ENCODE measurements around the gene SLC8A1. TPM values are rescaled to one million over a fixed set of nuclear protein-coding genes. Genes with fewer than 3 reads are reported as not detected.

The SLC8A1 gene
- total RNA-seq, 1 donor from 2014 or later = 34.8 TPM

GRCh38 chr2:40289771-40290404 lies 162.0 kb downstream of the SLC8A1 start:
- Histone ChIP-seq H3K9me3 (ENCODE audit: insufficient read depth, low read depth, low read length) (no peaks in the 10 kb centered on the region), H3K4me1 (ENCODE audit: insufficient read depth, low read length) (no peaks in the 10 kb centered on the region), H3K4me3 (ENCODE audit: insufficient read depth, low read depth, low read length) (no peak overlapping the region), H3K4me2 (ENCODE audit: low read length) (no peak overlapping the region), H3K79me2 (ENCODE audit: insufficient read depth, low read length) (no peaks in the 10 kb centered on the region), H4K20me1 (ENCODE audit: insufficient read depth, low read length) (no peaks in the 10 kb centered on the region), H2AFZ (ENCODE audit: low read depth, low read length) (no peak overlapping the region), H3K27ac (ENCODE audit: low read depth, low read length) (no peak overlapping the region), H3K27me3 (ENCODE audit: insufficient read depth, low read length) (no peaks in the 10 kb centered on the region), H3K36me3 (ENCODE audit: insufficient read depth, low read length) (no peaks in the 10 kb centered on the region), H3K9ac (ENCODE audit: low read length) (no peak overlapping the region)
- no peak overlapping the region for H3K4me3 Mint-ChIP-seq (ENCODE audit: unreplicated experiment)
- no peaks in the 10 kb centered on the region for H3K27me3 Mint-ChIP-seq (ENCODE audit: low read depth, unreplicated experiment)
- peaks cover 18% of the 10 kb centered on the region for H3K4me1 Mint-ChIP-seq (ENCODE audit: low read depth, unreplicated experiment)
- FAIRE-seq (no peak), DNase-seq (ENCODE audit: low read depth) (no peak)
- no peak overlapping the region for H3K27ac Mint-ChIP-seq (ENCODE audit: unreplicated experiment)
- no peak for TF ChIP-seq EZH2 (IDR thresholded peaks at IDR 0.05; ENCODE audit: insufficient read depth, low read length)
- no peak for TF ChIP-seq CTCF (IDR thresholded peaks at IDR 0.05; ENCODE audit: insufficient read depth, low read depth, low read length)
- no peaks in the 10 kb centered on the region for H3K9me3 Mint-ChIP-seq (ENCODE audit: unreplicated experiment)
- H3K36me3 Mint-ChIP-seq (ENCODE audit: low read depth, unreplicated experiment) = no peaks in the 10 kb centered on the region

- Histone ChIP-seq H3K79me2 (ENCODE audit: insufficient read depth, low read length) (no peaks in the 10 kb centered on the region), H3K27me3 (ENCODE audit: insufficient read depth, low read length) (no peaks in the 10 kb centered on the region), H3K4me1 (ENCODE audit: insufficient read depth, low read length) (no peaks in the 10 kb centered on the region), H3K9me3 (ENCODE audit: insufficient read depth, low read depth, low read length) (no peaks in the 10 kb centered on the region), H3K4me2 (ENCODE audit: low read length) (no peak overlapping the region), H4K20me1 (ENCODE audit: insufficient read depth, low read length) (no peaks in the 10 kb centered on the region), H2AFZ (ENCODE audit: low read depth, low read length) (no peak overlapping the region), H3K27ac (ENCODE audit: low read depth, low read length) (no peak overlapping the region), H3K9ac (ENCODE audit: low read length) (no peak overlapping the region), H3K4me3 (ENCODE audit: insufficient read depth, low read depth, low read length) (no peak overlapping the region), H3K36me3 (ENCODE audit: insufficient read depth, low read length) (no peaks in the 10 kb centered on the region)
- TF ChIP-seq CTCF (IDR thresholded peaks at IDR 0.05; ENCODE audit: insufficient read depth, low read depth, low read length) = no peak
- no peak for TF ChIP-seq EZH2 (IDR thresholded peaks at IDR 0.05; ENCODE audit: insufficient read depth, low read length)
- Mint-ChIP-seq H3K4me1 (ENCODE audit: low read depth, unreplicated experiment) (peaks cover 30% of the 10 kb centered on the region), H3K27me3 (ENCODE audit: low read depth, unreplicated experiment) (no peaks in the 10 kb centered on the region), H3K36me3 (ENCODE audit: low read depth, unreplicated experiment) (no peaks in the 10 kb centered on the region), H3K27ac (ENCODE audit: unreplicated experiment) (no peak overlapping the region), H3K9me3 (ENCODE audit: unreplicated experiment) (no peaks in the 10 kb centered on the region), H3K4me3 (ENCODE audit: unreplicated experiment) (no peak overlapping the region)
- no peak for DNase-seq (ENCODE audit: low read depth)
- FAIRE-seq = no peak
Measured at GRCh38 chr2:40287773-40288172, 164.1 kb downstream of the SLC8A1 start.

GRCh38 chr2:40287195-40287594 lies 164.7 kb downstream of the SLC8A1 start:
- DNase-seq (ENCODE audit: low read depth) = peak; percentile 48

More at GRCh38 chr2:40287195-40287594, 164.7 kb downstream of the SLC8A1 start:
- H3K36me3 Mint-ChIP-seq (ENCODE audit: low read depth, unreplicated experiment) = no peaks in the 10 kb centered on the region
- H3K27ac Mint-ChIP-seq (ENCODE audit: unreplicated experiment) = no peak overlapping the region
- Histone ChIP-seq H3K79me2 (ENCODE audit: insufficient read depth, low read length) (no peaks in the 10 kb centered on the region), H3K27ac (ENCODE audit: low read depth, low read length) (no peak overlapping the region), H3K36me3 (ENCODE audit: insufficient read depth, low read length) (no peaks in the 10 kb centered on the region), H3K9me3 (ENCODE audit: insufficient read depth, low read depth, low read length) (no peaks in the 10 kb centered on the region), H3K4me2 (ENCODE audit: low read length) (no peak overlapping the region), H3K27me3 (ENCODE audit: insufficient read depth, low read length) (no peaks in the 10 kb centered on the region), H3K9ac (ENCODE audit: low read length) (no peak overlapping the region), H2AFZ (ENCODE audit: low read depth, low read length) (no peak overlapping the region), H3K4me1 (ENCODE audit: insufficient read depth, low read length) (peaks cover under 1% of the 10 kb centered on the region), H4K20me1 (ENCODE audit: insufficient read depth, low read length) (no peaks in the 10 kb centered on the region), H3K4me3 (ENCODE audit: insufficient read depth, low read depth, low read length) (no peak overlapping the region)
- H3K4me3 Mint-ChIP-seq (ENCODE audit: unreplicated experiment) = no peak overlapping the region
- TF ChIP-seq CTCF (IDR thresholded peaks at IDR 0.05; ENCODE audit: insufficient read depth, low read depth, low read length) (no peak), EZH2 (IDR thresholded peaks at IDR 0.05; ENCODE audit: insufficient read depth, low read length) (no peak)
- H3K27me3 Mint-ChIP-seq (ENCODE audit: low read depth, unreplicated experiment) = no peaks in the 10 kb centered on the region
- no peaks in the 10 kb centered on the region for H3K9me3 Mint-ChIP-seq (ENCODE audit: unreplicated experiment)
- no peak for FAIRE-seq
- peaks cover 36% of the 10 kb centered on the region for H3K4me1 Mint-ChIP-seq (ENCODE audit: low read depth, unreplicated experiment)

All from astrocyte (in vitro differentiated cells and primary cell).